Measurements from ENCODE around the gene IGFL2.

DNA sequence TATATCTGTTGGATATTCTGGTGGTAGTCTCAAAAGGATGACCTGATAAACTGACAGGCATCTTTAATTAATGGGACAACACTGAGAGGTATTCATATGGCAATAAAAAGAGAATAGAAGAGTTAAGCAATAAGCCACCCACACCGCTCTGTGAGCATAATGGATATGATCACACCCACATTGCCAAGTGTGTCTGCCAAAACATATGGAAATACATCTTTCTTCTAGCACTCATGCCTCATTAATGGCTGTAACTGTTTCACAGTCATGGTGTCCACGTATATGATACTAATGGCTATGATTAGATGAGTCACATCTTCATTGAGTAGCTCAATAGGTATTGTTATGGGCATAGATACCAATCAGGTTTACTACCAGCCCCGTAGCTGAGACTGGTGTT lies 36.7 kb upstream of the IGFL2 start:
- no peak for TF ChIP-seq TSC22D4 (tag; IDR thresholded peaks at IDR 0.05)
- no peak for TF ChIP-seq SIX5 (IDR thresholded peaks at IDR 0.05; ENCODE audit: borderline replicate concordance in 1 of 2, insufficient read depth in 1 of 2, low read depth in 1 of 2, low read length in 2 of 2)
- no peak for TF ChIP-seq ZNF274 (IDR thresholded peaks at IDR 0.05; ENCODE audit: borderline replicate concordance, low read depth, low read length)
- no peak for TF ChIP-seq RCOR1 (IDR thresholded peaks at IDR 0.05; ENCODE audit: borderline replicate concordance in 1 of 2, low read depth in 2 of 2, low read length in 2 of 2)

Data from K562 (cell line).